ENCODE results near the gene OPN3.

OPN3 gene

DNA sequence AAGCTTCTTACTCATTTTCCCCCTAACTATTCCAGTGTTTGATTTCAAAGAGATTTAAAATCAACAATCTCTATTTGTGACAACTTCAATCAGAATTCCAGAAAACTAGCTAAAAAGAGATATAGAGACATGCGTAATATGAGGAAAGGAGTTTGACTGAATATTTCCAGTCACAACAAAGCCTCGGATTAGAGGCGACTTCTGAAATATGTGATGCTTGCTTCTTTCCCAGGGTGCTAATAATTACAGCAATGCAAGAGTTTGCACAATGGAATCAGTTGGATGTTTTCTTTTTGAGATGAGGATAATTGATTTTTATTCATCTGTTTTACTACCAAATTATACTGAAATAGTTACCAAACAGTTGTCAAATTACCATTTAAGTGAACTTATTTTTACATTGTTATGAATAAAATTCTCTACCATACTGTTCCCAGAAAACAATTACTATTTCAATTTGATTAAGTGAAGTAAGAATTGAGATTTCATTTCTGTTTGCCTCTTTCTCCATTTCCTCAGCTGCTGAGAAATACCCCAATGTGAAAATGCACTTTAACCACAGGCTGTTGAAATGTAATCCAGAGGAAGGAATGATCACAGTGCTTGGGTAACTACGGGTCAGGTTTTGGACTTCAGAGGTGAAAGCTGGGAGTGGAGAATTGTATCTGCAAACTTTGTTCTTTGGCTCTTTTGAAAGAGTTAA, 79.9 kb downstream of the OPN3 start:
- no peak for TF ChIP-seq CEBPB (IDR thresholded peaks at IDR 0.05)
- TF ChIP-seq EP300 (IDR thresholded peaks at IDR 0.05; ENCODE audit: borderline replicate concordance): no peak
- TF ChIP-seq TAF1 (IDR thresholded peaks at IDR 0.05; ENCODE audit: low read depth): no peak
- TF ChIP-seq TCF12 (IDR thresholded peaks at IDR 0.05; ENCODE audit: low read depth): no peak
- TF ChIP-seq YY1 (IDR thresholded peaks at IDR 0.05; ENCODE audit: low read depth): no peak
- TF ChIP-seq, protein P1, sequence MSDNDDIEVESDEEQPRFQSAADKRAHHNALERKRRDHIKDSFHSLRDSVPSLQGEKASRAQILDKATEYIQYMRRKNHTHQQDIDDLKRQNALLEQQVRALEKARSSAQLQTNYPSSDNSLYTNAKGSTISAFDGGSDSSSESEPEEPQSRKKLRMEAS (IDR thresholded peaks at IDR 0.05): no peak
- TF ChIP-seq, protein P2, sequence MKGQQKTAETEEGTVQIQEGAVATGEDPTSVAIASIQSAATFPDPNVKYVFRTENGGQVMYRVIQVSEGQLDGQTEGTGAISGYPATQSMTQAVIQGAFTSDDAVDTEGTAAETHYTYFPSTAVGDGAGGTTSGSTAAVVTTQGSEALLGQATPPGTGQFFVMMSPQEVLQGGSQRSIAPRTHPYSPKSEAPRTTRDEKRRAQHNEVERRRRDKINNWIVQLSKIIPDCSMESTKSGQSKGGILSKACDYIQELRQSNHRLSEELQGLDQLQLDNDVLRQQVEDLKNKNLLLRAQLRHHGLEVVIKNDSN (IDR thresholded peaks at IDR 0.05): no peak
- TF ChIP-seq RAD21 (IDR thresholded peaks at IDR 0.05; ENCODE audit: low read depth): no peak
- no peak for TF ChIP-seq FOXM1 (IDR thresholded peaks at IDR 0.05; ENCODE audit: borderline replicate concordance, low read depth)

DNA sequence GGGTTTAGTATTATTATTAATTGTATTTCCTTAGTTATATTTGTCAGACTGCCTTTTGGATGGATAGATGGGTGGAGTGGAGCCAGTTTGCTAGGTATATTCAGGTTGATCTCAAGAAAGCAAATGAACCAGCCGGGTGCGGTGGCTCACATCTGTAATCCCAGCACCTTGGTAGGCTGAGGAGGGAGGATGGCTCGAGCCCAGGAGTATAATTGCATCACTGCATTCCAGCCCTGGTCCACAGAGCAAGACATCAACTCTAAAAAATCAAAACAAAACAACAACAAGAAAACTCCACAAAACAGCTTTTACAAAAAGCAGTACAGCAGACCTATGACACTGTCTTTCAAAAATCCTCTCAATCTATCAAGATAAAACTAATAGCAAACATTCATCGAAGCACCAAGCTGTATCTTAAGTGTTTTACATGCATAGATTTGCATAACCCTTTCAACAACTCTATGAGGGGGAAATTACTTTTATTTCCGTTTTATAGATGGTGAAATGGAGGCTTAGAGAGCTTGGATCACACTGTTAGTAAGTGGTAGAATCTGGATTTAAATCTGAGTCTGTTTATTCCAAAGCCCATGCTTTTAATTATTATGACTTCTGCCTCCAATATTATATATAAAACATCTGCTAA, 82.5 kb downstream of the OPN3 start:
- no peak for TF ChIP-seq FOXM1 (IDR thresholded peaks at IDR 0.05; ENCODE audit: borderline replicate concordance, low read depth)
- TF ChIP-seq ZBTB7A (IDR thresholded peaks at IDR 0.05; ENCODE audit: low read depth): no peak
- no peak for TF ChIP-seq EP300 (IDR thresholded peaks at IDR 0.05; ENCODE audit: borderline replicate concordance)
- TF ChIP-seq NFIC (IDR thresholded peaks at IDR 0.05): no peak
- no peak for TF ChIP-seq CREB1 (IDR thresholded peaks at IDR 0.05; ENCODE audit: low read depth)
- no peak for TF ChIP-seq CEBPB (IDR thresholded peaks at IDR 0.05)
- TF ChIP-seq, protein P2 (IDR thresholded peaks at IDR 0.05): no peak
- TF ChIP-seq TEAD4 (IDR thresholded peaks at IDR 0.05): no peak
- TF ChIP-seq, protein P1 (IDR thresholded peaks at IDR 0.05): no peak
- no peak for TF ChIP-seq RAD21 (IDR thresholded peaks at IDR 0.05; ENCODE audit: low read depth)
- no peak for TF ChIP-seq EGR1 (IDR thresholded peaks at IDR 0.05)
- no peak for TF ChIP-seq TAF1 (IDR thresholded peaks at IDR 0.05; ENCODE audit: low read depth)

DNA sequence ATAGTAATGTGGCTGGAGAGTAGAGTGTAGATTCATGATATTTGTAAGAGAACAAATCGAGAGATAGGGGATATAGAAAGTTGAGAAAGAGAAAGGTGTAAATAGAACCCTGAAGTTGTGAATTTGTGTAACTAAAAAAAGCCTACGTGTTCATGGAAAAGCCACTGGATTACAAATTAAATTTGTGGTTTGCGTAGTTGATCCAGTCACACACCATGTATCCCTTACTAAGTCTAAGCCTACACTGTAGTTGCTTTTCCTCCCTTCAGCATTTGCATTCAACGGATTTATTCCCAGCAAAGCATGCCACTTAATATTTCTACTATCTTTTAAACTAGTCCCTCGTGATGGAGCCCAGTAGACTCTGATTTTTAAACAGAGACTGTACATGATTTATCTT, 83.1 kb downstream of the OPN3 start:
- no peak for TF ChIP-seq CREB1 (IDR thresholded peaks at IDR 0.05; ENCODE audit: low read depth)
- TF ChIP-seq NFIC (IDR thresholded peaks at IDR 0.05): no peak
- TF ChIP-seq FOXM1 (IDR thresholded peaks at IDR 0.05; ENCODE audit: borderline replicate concordance, low read depth): no peak
- no peak for TF ChIP-seq CEBPB (IDR thresholded peaks at IDR 0.05)
- TF ChIP-seq, protein P1 (IDR thresholded peaks at IDR 0.05): no peak
- TF ChIP-seq TEAD4 (IDR thresholded peaks at IDR 0.05): no peak
- no peak for TF ChIP-seq RAD21 (IDR thresholded peaks at IDR 0.05; ENCODE audit: low read depth)
- TF ChIP-seq, protein P2 (IDR thresholded peaks at IDR 0.05): no peak
- no peak for TF ChIP-seq EP300 (IDR thresholded peaks at IDR 0.05; ENCODE audit: borderline replicate concordance)
- TF ChIP-seq TCF12 (IDR thresholded peaks at IDR 0.05; ENCODE audit: low read depth): no peak
- no peak for TF ChIP-seq YY1 (IDR thresholded peaks at IDR 0.05; ENCODE audit: low read depth)

DNA sequence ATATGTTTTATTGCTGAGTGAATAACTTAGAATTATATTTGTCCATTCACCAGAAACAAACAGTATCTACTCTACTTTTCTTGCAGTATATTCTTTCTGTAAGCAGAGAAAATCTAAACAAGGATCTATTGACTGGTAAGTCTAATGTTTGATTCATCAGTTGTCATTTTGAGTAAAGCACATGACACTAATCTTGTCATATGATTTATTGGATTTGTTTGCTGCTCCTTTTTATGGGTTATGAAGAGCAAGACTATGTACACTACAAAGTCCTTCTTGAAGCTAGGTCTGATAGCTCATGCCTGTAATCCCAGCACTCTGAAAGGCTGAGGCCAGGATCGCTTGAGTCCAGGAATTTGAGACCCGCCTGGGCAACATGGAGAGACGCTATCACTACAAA, 84.6 kb downstream of the OPN3 start:
- TF ChIP-seq RAD21 (IDR thresholded peaks at IDR 0.05; ENCODE audit: low read depth) (no peak), TEAD4 (IDR thresholded peaks at IDR 0.05) (no peak), NFIC (IDR thresholded peaks at IDR 0.05) (no peak), CREB1 (IDR thresholded peaks at IDR 0.05; ENCODE audit: low read depth) (no peak), FOXM1 (IDR thresholded peaks at IDR 0.05; ENCODE audit: borderline replicate concordance, low read depth) (no peak), ZBTB7A (IDR thresholded peaks at IDR 0.05; ENCODE audit: low read depth) (no peak)
- TF ChIP-seq, protein P3, sequence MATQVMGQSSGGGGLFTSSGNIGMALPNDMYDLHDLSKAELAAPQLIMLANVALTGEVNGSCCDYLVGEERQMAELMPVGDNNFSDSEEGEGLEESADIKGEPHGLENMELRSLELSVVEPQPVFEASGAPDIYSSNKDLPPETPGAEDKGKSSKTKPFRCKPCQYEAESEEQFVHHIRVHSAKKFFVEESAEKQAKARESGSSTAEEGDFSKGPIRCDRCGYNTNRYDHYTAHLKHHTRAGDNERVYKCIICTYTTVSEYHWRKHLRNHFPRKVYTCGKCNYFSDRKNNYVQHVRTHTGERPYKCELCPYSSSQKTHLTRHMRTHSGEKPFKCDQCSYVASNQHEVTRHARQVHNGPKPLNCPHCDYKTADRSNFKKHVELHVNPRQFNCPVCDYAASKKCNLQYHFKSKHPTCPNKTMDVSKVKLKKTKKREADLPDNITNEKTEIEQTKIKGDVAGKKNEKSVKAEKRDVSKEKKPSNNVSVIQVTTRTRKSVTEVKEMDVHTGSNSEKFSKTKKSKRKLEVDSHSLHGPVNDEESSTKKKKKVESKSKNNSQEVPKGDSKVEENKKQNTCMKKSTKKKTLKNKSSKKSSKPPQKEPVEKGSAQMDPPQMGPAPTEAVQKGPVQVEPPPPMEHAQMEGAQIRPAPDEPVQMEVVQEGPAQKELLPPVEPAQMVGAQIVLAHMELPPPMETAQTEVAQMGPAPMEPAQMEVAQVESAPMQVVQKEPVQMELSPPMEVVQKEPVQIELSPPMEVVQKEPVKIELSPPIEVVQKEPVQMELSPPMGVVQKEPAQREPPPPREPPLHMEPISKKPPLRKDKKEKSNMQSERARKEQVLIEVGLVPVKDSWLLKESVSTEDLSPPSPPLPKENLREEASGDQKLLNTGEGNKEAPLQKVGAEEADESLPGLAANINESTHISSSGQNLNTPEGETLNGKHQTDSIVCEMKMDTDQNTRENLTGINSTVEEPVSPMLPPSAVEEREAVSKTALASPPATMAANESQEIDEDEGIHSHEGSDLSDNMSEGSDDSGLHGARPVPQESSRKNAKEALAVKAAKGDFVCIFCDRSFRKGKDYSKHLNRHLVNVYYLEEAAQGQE (IDR thresholded peaks at IDR 0.05; ENCODE audit: low read depth): no peak
- TF ChIP-seq, protein P2 (IDR thresholded peaks at IDR 0.05): no peak

DNA sequence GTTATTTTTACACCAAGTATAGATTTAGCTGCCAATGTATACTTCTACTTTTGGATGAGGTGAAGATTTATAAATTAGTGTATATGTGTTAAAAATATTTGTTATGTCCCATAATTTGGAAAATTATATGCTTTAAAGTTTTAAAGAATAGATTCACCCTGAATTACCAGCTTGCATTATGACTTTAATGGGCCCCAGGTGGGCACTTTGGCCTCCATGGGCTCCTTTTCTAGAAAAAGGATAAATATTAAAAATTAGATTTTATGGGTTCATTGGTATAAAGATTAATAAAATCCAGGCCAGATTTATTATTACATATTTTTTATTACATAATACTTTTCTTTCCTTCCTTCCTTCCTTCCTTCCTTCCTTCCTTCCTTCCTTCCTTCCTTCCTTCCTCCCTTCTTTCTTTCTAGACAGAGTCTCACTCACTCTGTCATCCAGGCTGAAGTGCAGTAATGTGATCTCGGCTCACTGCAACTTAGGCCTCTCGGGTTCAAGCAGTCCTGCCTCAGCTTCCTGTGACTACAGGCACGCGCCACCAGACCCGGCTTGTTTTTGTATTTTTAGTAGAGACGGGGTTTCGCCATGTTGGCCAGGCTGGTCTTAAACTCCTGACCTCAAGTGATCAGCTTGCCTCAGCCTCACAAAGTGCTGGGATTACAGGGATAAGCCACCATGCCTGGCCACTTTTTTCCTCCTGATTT, 86.1 kb downstream of the OPN3 start:
- TF ChIP-seq TEAD4 (IDR thresholded peaks at IDR 0.05): no peak
- no peak for TF ChIP-seq FOXM1 (IDR thresholded peaks at IDR 0.05; ENCODE audit: borderline replicate concordance, low read depth)
- no peak for TF ChIP-seq RAD21 (IDR thresholded peaks at IDR 0.05; ENCODE audit: low read depth)
- TF ChIP-seq NFIC (IDR thresholded peaks at IDR 0.05): no peak
- TF ChIP-seq ZBTB7A (IDR thresholded peaks at IDR 0.05; ENCODE audit: low read depth): no peak
- TF ChIP-seq EGR1 (IDR thresholded peaks at IDR 0.05): no peak
- TF ChIP-seq, protein P2 (IDR thresholded peaks at IDR 0.05): no peak
